Measurements from ENCODE around the gene AIFM2. TPM values are rescaled to one million over a fixed set of nuclear protein-coding genes. Genes with fewer than 3 reads are reported as not detected.

Gene AIFM2
- total and polyA plus RNA-seq, 3 donors from 2014 or later: 7.1 to 9.7 (median 7.1) TPM

- H3K36me3 ChIP-seq (ENCODE audit: low read depth, missing control alignments): no peaks in the 10 kb centered on the region
- no peaks in the 10 kb centered on the region for H3K9me3 ChIP-seq
- H3K4me1 ChIP-seq: no peaks in the 10 kb centered on the region
- intact Hi-C loops (cut with DNase I; ENCODE audit: low total_unique reads): no loop called here
- no peaks in the 10 kb centered on the region for H3K27me3 ChIP-seq
- no peak for TF ChIP-seq POLR2A (IDR thresholded peaks at IDR 0.05)
- no peak for TF ChIP-seq CTCF (IDR thresholded peaks at IDR 0.05)
- H3K4me3 ChIP-seq: no peak overlapping the region
- H3K27ac ChIP-seq: no peak overlapping the region
- WGBS, 2 donors: 89 to 93% methylated on average over 9 of the region's 9 CpGs
- DNase-seq: no peak
Measured at GRCh38 chr10:70093335-70093944, 39.2 kb downstream of the AIFM2 start.

DNA sequence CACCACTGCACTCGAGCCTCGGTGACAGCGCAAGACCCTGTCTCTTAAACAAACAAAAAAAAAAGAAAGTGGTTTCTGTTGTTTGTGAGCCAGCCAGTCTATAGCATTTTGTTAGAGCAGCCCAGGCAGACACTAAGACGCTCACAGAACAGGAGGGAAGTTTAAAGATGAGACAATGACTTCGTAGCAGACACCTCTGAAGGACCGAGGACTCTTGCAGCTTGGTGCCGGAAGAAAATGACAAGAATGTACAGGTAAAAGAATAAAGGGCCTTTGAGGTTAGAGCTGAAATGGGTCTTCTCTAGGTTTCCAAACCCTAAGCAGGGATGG is 40.3 kb downstream of the AIFM2 start:
- H3K36me3 ChIP-seq (ENCODE audit: low read depth, missing control alignments): no peaks in the 10 kb centered on the region
- no peak for TF ChIP-seq CTCF (IDR thresholded peaks at IDR 0.05)
- no peak for TF ChIP-seq POLR2A (IDR thresholded peaks at IDR 0.05)
- H3K27me3 ChIP-seq: no peaks in the 10 kb centered on the region
- no peaks in the 10 kb centered on the region for H3K9me3 ChIP-seq
- no peak overlapping the region for H3K4me3 ChIP-seq
- intact Hi-C loops (cut with DNase I; ENCODE audit: low total_unique reads): no loop called here
- no peak overlapping the region for H3K27ac ChIP-seq
- DNase-seq: no peak
- H3K4me1 ChIP-seq: no peaks in the 10 kb centered on the region
- WGBS, 2 donors: 95% methylated on average over 7 of the region's 7 CpGs

GRCh38 chr10:70090951-70091350 is 41.7 kb downstream of the AIFM2 start:
- TF ChIP-seq POLR2A (IDR thresholded peaks at IDR 0.05) (no peak), CTCF (IDR thresholded peaks at IDR 0.05) (no peak)
- WGBS, 2 donors: 89 to 96% methylated on average over 5 of the region's 5 CpGs
- Histone ChIP-seq H3K4me1 (no peaks in the 10 kb centered on the region), H3K27me3 (no peaks in the 10 kb centered on the region), H3K36me3 (ENCODE audit: low read depth, missing control alignments) (no peaks in the 10 kb centered on the region), H3K4me3 (no peak overlapping the region), H3K27ac (no peak overlapping the region), H3K9me3 (no peaks in the 10 kb centered on the region)
- intact Hi-C loops (cut with DNase I; ENCODE audit: low total_unique reads): no loop called here
- DNase-seq: no peak

DNA sequence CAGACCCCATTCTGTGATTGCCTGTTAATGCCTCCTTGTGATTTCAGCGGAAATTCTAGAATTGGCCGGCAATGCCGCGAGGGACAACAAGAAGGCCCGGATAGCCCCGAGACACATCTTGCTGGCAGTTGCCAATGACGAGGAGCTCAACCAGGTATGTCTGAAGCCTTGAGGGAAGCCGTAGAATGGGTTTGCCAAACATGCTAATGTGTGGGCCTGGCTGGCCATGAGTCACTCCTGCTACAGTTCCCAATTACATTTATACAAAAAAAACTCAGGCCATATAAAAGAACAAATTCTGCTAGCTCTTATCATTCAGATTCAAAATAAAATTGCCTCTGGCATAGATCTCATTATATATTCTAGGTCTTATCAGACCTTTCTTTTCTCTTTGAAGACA is 42.6 kb downstream of the AIFM2 start:
- H3K36me3 ChIP-seq (ENCODE audit: low read depth, missing control alignments): no peaks in the 10 kb centered on the region
- no peaks in the 10 kb centered on the region for H3K4me1 ChIP-seq
- no peak for DNase-seq
- intact Hi-C loops (cut with DNase I; ENCODE audit: low total_unique reads): no loop called here
- no peak overlapping the region for H3K27ac ChIP-seq
- 92 to 95% methylated on average over 8 of the region's 8 CpGs for WGBS, 2 donors
- TF ChIP-seq CTCF (IDR thresholded peaks at IDR 0.05) (no peak), POLR2A (IDR thresholded peaks at IDR 0.05) (no peak)
- H3K4me3 ChIP-seq: no peak overlapping the region
- H3K9me3 ChIP-seq: no peaks in the 10 kb centered on the region
- H3K27me3 ChIP-seq: no peaks in the 10 kb centered on the region

DNA sequence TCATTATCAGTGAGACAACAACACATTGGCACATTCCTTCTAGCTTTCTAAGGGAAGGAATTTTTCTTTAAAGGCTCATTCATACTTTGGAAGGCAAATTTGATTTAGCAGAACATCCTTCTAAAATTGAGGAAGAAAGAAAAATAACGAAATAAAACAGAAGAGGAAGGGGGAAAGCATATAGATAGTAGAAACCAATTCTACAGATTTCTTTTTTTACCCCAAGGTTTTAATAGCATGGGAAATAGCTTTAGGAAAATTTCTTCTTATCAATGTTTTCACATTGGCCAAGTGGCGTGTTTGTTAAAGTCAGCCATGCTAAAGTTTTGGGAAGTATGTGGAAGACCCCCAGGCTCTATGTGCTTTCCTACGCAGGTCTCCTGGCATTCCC is 44.3 kb downstream of the AIFM2 start:
- no peak for DNase-seq
- Histone ChIP-seq H3K36me3 (ENCODE audit: low read depth, missing control alignments) (no peaks in the 10 kb centered on the region), H3K4me1 (no peaks in the 10 kb centered on the region), H3K9me3 (no peaks in the 10 kb centered on the region), H3K27ac (no peak overlapping the region), H3K27me3 (no peaks in the 10 kb centered on the region), H3K4me3 (no peak overlapping the region)
- intact Hi-C loops (cut with DNase I; ENCODE audit: low total_unique reads): no loop called here
- TF ChIP-seq CTCF (IDR thresholded peaks at IDR 0.05) (no peak), POLR2A (IDR thresholded peaks at IDR 0.05) (no peak)
- 74 to 89% methylated on average over 3 of the region's 3 CpGs for WGBS, 2 donors

Data from testis (tissue), 3 donors.